ENCODE data around the gene KATNBL1. TPM values are rescaled to one million over a fixed set of nuclear protein-coding genes. Genes with fewer than 3 reads are reported as not detected.

Gene KATNBL1
- total and polyA plus RNA-seq, 9 of the 15 experiments (the other 6 are each of a cell fraction or from before 2014, with no cell fraction given), result 6.6 to 46.0 (median 24.0) TPM

- TF ChIP-seq PBX2 (CRISPR knock-in tag; IDR thresholded peaks at IDR 0.05; ENCODE audit: low read depth) (no peak), PBX2 (tag; conservative IDR thresholded peaks at IDR 0.05; ENCODE audit: low read depth) (no peak), RFX7 (CRISPR knock-in tag; IDR thresholded peaks at IDR 0.05) (no peak), PTRF (tag; IDR thresholded peaks at IDR 0.05) (no peak), NFIX (CRISPR knock-in tag; IDR thresholded peaks at IDR 0.05; ENCODE audit: low read depth) (no peak), CUX1 (CRISPR knock-in tag; IDR thresholded peaks at IDR 0.05) (no peak), SMAD3 (CRISPR knock-in tag; conservative IDR thresholded peaks at IDR 0.05) (no peak), ZNF766 (CRISPR knock-in tag; conservative IDR thresholded peaks at IDR 0.05) (no peak), TCF3 (CRISPR knock-in tag; IDR thresholded peaks at IDR 0.05) (0 out of 2 replicates have a peak, but pooled peaks have one; percentile 17), FOXJ2 (tag; IDR thresholded peaks at IDR 0.05) (peak; percentile 86), RFX1 (IDR thresholded peaks at IDR 0.05) (peak; percentile 54), CXXC5 (CRISPR knock-in tag; IDR thresholded peaks at IDR 0.05) (no peak), MTA1 (IDR thresholded peaks at IDR 0.05; ENCODE audit: borderline replicate concordance) (no peak), POU5F1 (IDR thresholded peaks at IDR 0.05; ENCODE audit: borderline replicate concordance, low read depth, low read length, partially characterized antibody) (no peak), ZNF239 (CRISPR knock-in tag; IDR thresholded peaks at IDR 0.05) (no peak), CREM (IDR thresholded peaks at IDR 0.05; ENCODE audit: low read depth) (no peak), SMARCA4 (IDR thresholded peaks at IDR 0.05) (no peak), ZNF75A (CRISPR knock-in tag; IDR thresholded peaks at IDR 0.05) (no peak), ZBTB8A (IDR thresholded peaks at IDR 0.05; ENCODE audit: partially characterized antibody) (no peak), NEUROD1 (IDR thresholded peaks at IDR 0.05; ENCODE audit: borderline replicate concordance, low read depth, low read length, partially characterized antibody) (no peak), CBFA2T2 (conservative IDR thresholded peaks at IDR 0.05) (peak; percentile 35; the same call in 1 of the 2 replicates)
Observed at GRCh38 chr15:34179234-34179633, 30.7 kb downstream of the KATNBL1 start (continued).

Data from K562 (cell line).